ENCODE results near the gene NTSR1.
"Not testable (repeated sequence)": the region's sequence is repeated elsewhere in the genome, so short reads cannot be mapped to it uniquely, and the experiment has no call there.

NTSR1 gene

DNA sequence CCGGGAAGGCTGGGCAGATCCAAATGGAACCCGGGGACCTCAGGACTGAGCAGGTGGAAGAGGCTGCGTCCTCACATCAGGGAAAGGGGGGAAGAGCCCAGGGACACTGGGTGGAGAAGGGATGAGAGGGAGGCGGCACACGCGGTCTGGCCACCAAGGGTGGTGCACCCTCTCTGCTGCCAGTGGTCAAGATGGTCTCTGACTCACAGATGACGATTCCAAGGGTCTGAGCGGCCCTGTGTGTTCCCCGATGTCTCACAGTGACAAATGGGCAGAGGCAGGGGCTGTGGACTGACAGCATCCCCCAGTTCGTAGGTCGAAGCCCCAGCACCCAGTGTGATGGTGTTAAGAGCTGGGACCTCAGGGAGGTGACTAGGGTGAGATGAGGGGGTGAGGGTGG is 34.3 kb upstream of the NTSR1 start:
- no peak for DNase-seq (ENCODE audit: low read depth in 3 of 3)

DNA sequence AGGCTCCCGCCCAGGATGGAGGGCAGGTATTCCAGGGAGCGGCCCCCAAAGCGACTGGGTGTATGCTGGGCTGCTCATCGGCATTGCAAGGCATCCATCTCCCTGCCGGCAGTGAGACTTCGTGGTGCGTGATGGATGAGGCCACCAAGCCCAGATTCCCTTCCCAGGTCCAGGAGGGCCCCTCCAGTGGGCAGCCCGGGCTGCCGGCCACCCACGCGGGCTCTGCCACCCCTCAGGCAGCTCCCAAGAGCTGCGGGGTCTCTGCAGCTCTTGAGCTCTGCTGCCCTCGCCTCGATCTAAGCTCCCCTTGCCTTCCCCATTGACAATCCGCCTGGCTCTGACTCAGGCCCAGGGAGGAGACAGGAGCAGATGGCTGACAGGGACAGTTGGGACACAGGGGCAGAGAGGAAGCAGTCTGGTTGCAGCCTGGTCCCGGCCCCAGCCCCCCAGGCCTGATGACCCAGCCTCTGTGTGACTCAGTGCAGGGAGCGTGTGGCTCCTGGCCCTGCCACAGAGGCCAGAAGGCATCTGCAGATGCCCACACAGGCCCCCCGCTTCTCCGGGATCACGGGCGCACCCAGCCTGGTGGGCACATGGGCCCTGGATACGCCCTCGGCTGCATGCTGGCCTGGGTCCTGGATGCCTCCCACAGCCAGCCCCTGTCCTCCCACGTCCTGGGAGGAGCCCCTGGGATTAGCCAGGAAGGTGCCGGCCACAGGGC is 33.3 kb upstream of the NTSR1 start:
- DNase-seq (ENCODE audit: low read depth in 3 of 3), result no peak

DNA sequence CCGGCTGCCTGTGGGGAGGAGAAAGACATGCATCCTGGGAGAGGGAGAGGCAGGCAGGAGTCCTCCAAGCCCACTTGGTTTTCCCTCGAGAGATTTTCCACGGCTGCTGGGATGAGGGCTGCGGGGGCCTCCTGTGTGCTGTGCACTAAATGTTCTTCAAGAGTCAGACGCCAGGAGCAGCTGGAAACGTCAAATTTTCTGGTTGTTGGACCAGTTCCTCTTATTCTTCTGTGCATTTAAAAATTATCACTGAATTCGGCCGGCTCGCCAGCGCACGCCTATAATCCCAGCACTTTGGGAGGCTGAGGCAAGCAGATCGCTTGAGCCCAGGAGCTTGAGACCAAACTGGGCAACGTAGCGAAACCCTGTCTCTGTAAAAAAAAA is 32.8 kb upstream of the NTSR1 start:
- no peak for DNase-seq (ENCODE audit: low read depth in 3 of 3)

GRCh38 chr20:62676976-62677375 is 31.7 kb upstream of the NTSR1 start:
- no peak for DNase-seq (ENCODE audit: low read depth in 3 of 3)

GRCh38 chr20:62677678-62678077 is 31.0 kb upstream of the NTSR1 start:
- no peak for DNase-seq (ENCODE audit: low read depth in 3 of 3)

- DNase-seq (ENCODE audit: low read depth in 3 of 3), result no peak
Observed at GRCh38 chr20:62678553-62678952, 30.1 kb upstream of the NTSR1 start.

- no peak for DNase-seq (ENCODE audit: low read depth in 3 of 3)
Observed at GRCh38 chr20:62679978-62680589, 28.6 kb upstream of the NTSR1 start.

GRCh38 chr20:62682912-62683517 is 25.6 kb upstream of the NTSR1 start:
- no peak for DNase-seq (ENCODE audit: low read depth in 3 of 3)

DNA sequence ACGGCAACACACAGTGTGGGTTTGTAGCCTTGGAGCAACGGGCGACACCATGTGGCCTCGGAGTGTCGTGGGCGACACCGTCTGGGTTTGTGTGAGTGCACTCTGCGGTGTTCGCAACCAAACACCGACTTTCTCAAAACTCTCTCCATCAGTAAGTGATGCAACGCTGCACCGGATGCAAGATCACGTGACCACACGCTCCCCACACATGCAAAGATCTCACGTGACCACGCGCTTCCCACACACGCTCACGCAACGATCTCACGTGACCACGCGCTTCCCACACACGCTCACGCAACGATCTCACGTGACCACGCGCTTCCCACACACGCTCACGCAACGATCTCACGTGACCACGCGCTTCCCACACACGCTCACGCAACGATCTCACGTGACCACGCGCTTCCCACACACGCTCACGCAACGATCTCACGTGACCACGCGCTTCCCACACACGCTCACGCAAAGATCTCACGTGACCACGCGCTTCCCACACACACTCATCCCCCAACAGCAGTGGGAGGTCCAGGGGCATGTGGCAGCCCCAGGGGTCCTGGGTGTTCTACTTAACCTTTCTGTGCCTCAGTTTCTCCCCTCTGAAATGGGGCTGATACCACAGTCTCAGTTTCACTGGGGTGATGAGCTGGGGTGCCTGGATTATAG is 24.8 kb upstream of the NTSR1 start:
- not testable (repeated sequence) for DNase-seq (ENCODE audit: low read depth in 3 of 3)

DNA sequence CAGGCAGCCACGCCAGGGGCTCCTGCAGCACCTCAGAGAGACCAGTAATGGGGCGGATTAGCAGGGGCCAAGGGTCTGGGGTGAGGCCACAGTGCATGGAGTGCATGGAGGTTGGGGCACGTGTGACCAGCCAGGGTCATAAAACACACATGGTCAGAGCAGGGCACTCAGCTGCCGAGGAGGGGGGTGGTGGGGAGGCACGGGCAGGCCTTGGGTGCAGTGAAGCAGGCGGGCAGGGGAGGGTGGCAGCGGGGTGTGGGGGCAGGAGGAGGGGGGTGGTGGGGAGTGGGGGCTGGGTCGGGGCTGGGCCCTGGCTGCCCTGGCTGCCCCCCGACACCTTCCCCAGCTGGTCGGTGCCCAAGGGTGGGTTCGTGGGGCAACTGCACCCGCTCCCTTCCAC is 23.7 kb upstream of the NTSR1 start:
- no peak for DNase-seq (ENCODE audit: low read depth in 3 of 3)

- no peak for DNase-seq (ENCODE audit: low read depth in 3 of 3)
Observed at GRCh38 chr20:62685781-62686555, 22.7 kb upstream of the NTSR1 start.

GRCh38 chr20:62686869-62687830 is 21.5 kb upstream of the NTSR1 start:
- no peak for DNase-seq (ENCODE audit: low read depth in 3 of 3)

DNA sequence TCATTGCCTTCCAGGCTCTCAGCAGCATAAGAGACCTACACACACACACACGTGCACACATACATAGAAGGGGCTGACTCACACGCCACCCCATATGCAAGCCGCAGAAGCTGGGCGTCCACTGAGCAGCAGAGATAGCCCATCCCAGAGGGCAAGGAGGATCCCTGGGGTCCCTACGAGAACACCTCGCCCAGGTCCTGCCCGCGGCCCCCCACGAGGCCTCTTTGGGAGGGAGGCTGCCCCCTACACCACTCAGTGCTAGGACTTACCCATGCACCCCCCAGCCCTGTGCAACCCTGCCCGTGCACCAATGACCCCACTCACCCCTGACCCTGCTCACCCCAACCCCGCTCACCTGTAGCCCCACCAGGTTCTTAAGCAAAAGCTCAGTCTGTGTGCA is 20.6 kb upstream of the NTSR1 start:
- no peak for DNase-seq (ENCODE audit: low read depth in 3 of 3)

DNA sequence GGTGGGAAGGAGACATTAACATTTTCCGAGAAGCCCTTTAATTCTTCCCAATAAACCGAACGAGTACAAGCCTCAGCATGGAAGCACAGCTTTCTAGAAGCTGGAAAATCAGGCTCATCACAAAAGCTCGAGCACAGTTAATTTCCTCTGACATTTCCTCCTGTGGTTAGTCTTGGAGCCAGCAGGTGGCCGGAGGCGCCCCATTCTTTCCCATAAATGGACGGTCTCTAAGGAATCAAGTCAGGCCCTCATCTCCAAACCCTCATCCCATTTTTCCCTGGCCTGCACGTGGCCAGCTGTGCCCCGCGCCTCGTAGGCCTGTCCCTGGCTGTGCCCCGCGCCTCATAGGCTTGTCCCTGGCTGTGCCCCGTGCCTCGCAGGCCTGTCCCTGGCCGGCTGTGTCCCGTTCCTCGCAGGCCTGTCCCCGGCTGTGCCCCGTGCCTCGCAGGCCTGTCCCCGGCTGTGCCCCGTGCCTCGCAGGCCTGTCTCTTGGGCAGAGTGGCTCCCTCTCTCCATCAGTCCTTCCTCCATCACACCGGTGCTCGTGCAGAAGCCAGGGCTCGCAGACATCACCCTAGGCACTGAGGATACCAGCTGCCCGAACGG is 19.7 kb upstream of the NTSR1 start:
- no peak for DNase-seq (ENCODE audit: low read depth in 3 of 3)

GRCh38 chr20:62689861-62690260 is 18.8 kb upstream of the NTSR1 start:
- no peak for DNase-seq (ENCODE audit: low read depth in 3 of 3)

- no peak for DNase-seq (ENCODE audit: low read depth in 3 of 3)
Observed at GRCh38 chr20:62690261-62690820, 18.3 kb upstream of the NTSR1 start.

DNA sequence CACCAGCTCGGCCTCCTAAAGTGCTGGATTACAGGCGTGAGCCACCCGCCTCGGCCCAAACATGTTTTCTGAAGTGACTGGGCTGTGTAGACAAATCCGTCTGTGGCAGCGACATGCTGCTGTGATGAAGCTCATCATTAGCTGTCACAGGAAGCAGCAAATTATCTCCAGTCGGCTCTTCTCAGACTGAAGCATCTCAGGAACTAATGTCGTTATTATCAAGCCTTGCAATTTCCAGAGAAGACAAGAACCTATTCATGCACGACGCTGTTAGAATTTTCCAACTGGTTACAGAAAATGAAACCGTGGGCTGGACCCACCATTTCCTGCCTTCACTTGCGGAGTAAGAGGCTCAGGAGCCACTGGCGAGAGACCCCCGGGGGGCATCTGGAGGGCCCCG is 17.1 kb upstream of the NTSR1 start:
- no peak for DNase-seq (ENCODE audit: low read depth in 3 of 3)

GRCh38 chr20:62692176-62692575 is 16.5 kb upstream of the NTSR1 start:
- DNase-seq (ENCODE audit: low read depth in 3 of 3), result no peak

- no peak for DNase-seq (ENCODE audit: low read depth in 3 of 3)
Observed at GRCh38 chr20:62692801-62693523, 15.7 kb upstream of the NTSR1 start.

Data from stimulated activated CD4-positive, alpha-beta T cell treated with anti-CD3 and anti-CD28 coated beads, TNF-alpha, amount 100 ng/mL, for 24 hours (primary cell).